ENCODE measurements around the gene GPS2. TPM values are rescaled to one million over a fixed set of nuclear protein-coding genes. Genes with fewer than 3 reads are reported as not detected.

GPS2 gene, protein sequence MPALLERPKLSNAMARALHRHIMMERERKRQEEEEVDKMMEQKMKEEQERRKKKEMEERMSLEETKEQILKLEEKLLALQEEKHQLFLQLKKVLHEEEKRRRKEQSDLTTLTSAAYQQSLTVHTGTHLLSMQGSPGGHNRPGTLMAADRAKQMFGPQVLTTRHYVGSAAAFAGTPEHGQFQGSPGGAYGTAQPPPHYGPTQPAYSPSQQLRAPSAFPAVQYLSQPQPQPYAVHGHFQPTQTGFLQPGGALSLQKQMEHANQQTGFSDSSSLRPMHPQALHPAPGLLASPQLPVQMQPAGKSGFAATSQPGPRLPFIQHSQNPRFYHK
- total RNA-seq = 10 to 100 TPM; 35.1 to 61.1 (median 52.0) TPM

DNA sequence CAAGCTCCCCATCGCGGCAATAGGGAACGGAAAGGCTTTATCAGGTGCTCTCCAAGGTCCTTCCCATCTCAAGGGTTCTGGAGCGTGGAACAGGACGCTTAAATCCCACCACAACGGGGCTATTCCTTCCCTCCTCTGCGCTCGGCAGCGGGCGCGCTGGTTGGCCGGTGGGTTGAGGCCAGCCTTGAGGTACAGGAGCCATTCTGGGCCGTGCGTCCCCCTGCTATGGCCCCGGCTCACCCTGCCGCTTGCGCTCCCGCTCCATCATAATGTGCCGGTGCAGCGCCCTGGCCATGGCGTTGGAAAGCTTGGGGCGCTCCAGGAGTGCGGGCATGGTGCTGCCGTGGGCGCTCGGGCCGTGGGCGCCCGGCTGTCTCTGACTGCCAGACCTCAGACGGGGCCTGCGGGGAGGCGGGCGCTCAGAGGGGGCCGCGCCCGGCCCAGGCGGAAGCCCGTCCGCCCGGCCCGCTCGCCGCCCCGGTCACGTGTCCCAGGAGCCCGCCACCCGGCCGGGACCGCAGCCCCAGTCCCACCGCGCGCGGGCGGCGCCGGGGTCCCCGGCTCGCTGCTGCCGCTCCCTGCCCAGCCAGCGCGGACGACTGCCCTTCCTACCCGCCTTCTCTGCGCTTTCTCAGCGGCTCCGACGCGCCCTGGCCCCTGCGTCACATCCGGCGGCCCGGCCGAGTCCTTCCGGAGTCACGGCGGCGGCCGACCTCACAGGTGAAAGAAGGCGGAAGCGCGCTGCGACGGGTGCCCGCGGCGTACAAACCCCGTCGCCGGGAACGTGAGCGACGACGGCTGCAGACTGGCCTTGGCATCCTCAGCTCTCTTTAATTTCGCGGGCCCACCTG is at the start of gene GPS2:
TSS of gene GPS2 (minus strand) at position 642 of the 851 bp plus-strand sequence. CDS start at position 334, 308 bp downstream.
- Histone ChIP-seq H3K4me3 (peak within 1 kb of the TSS; percentile 71 to 97 (median 89)), H3K4me1 (replicated peaks in 1 of 2) (peaks cover 13 to 14% of the 10 kb centered on the region in 2 donors), H3K27ac (peak within 1 kb of the TSS; percentile 91 to 96)
- in situ Hi-C loops (cut with MboI; ENCODE audit: low pct_unique_long_range_greater_than_20kb in 2 of 9, low sequenced_read_pairs in 9 of 9, unreplicated experiment in 9 of 9) = no loop called here
- WGBS, 10 experiments = 0 to 8% (median 2%) methylated on average over 2 to 36 of the region's 95 CpGs; no CpG with 5 or more reads in 3 of the 10 experiments
- peak; percentile 78 to 91 (median 87) for ATAC-seq (replicated peaks in 6 of 8)

DNA sequence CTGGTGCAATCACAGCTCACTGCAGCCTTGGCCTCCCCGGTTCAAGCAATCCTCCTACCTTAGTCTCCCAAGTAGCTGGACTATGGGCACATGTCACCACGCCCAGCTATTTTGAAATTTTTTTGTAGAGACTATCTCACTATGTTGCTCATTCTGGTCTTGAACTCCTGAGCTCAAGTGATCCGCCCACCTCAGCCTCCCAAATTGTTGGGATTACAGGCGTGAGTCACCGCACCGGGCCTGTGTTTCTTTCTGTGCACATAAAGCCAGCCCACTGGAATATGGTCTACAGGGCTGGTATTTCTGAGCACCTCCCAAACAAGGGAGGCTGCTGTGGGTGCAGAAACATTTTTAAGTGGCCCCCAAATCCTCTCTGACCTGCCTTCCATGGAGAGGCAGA is 48.2 kb upstream of the GPS2 start:
- WGBS, 10 experiments = 11 to 100% (median 93%) methylated on average over 1 to 6 of the region's 6 CpGs; no CpG with 5 or more reads in 2 of the 10 experiments
- Histone ChIP-seq H3K27ac (no peak overlapping the region), H3K4me3 (no peak overlapping the region), H3K4me1 (replicated peaks in 1 of 2) (peaks cover 4 to 5% of the 10 kb centered on the region in 2 donors)
- peak in 2 of 8 experiments; percentile 41 to 67 for ATAC-seq (replicated peaks in 6 of 8)
- in situ Hi-C loops (cut with MboI; ENCODE audit: low pct_unique_long_range_greater_than_20kb in 2 of 9, low sequenced_read_pairs in 9 of 9, unreplicated experiment in 9 of 9) = no loop called here

DNA sequence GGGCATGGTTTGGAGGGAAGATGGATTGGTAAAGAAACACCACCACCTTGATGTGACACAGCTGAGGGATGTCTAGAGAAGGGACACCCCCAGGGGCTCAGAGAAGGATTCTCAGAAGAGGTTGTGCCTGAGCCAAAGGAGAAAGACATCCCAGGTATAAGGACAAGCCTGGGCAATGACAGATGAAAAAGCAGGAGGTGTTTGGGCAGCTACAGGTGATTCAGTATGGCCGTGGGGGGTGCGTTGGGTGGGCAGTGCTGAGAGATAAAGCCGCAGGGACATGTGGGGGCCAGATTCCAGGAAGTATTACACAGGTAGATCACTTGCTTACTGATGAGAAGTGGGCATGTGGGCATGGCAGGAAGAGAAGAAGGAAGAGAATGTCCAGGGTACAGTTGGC is 46.7 kb upstream of the GPS2 start:
- Histone ChIP-seq H3K4me3 (no peak overlapping the region), H3K4me1 (replicated peaks in 1 of 2) (no peaks in the 10 kb centered on the region), H3K27ac (no peak overlapping the region)
- no peak for ATAC-seq (replicated peaks in 6 of 8)
- WGBS, 10 experiments = 18 to 65% (median 58%) methylated on average over 2 to 3 of the region's 3 CpGs; no CpG with 5 or more reads in 6 of the 10 experiments
- in situ Hi-C loops (cut with MboI; ENCODE audit: low pct_unique_long_range_greater_than_20kb in 2 of 9, low sequenced_read_pairs in 9 of 9, unreplicated experiment in 9 of 9) = no loop called here

DNA sequence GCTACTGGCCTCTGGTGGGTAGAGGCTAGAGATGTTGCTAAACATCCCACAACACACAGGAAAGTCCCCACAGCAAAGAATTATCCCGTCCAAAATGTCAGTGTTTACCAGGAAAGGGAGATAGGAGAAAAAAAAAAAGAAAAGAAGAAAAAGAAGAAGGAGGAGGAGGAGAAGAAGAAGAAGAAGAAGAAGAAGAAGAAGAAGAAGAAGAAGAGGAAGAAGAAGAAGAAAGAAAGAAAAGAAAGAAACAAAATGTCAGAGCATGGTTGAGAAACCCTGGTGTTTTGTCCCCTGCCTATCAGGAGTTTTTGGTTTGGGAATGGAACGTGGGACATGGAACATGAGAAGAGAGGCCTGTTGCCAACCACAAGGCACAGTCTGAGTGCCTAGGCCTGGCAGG is 42.2 kb upstream of the GPS2 start:
- H3K27ac ChIP-seq = no peak overlapping the region
- in situ Hi-C loops (cut with MboI; ENCODE audit: low pct_unique_long_range_greater_than_20kb in 2 of 9, low sequenced_read_pairs in 9 of 9, unreplicated experiment in 9 of 9) = no loop called here
- H3K4me3 ChIP-seq = no peak overlapping the region
- H3K4me1 ChIP-seq (replicated peaks in 1 of 2) = peaks cover 25 to 40% of the 10 kb centered on the region in 2 donors
- 8 to 100% (median 80%) methylated on average over 1 to 2 of the region's 2 CpGs; no CpG with 5 or more reads in 1 of the 10 experiments for WGBS, 10 experiments
- ATAC-seq (replicated peaks in 6 of 8) = no peak

DNA sequence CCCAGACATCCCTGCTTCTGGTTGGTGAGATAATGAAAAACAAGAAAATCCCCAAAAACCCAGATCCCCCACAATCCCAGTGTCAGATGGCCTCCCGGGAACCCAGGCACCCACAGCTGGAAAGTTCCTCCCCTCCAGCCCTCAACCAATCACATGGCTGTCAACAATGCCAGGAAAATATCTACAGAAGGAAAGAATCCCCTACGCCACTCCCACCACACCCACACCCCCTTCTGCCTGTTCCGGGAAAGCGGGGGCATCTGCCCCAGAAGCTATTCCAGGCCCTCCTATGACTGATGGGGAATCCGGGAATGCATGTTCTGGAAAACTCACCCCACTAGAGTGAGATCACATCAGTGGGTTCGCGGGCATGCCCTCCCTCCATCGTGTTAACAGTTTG is 41.6 kb upstream of the GPS2 start:
- Histone ChIP-seq H3K4me3 (no peak overlapping the region), H3K4me1 (replicated peaks in 1 of 2) (peaks cover 25 to 40% of the 10 kb centered on the region in 2 donors), H3K27ac (no peak overlapping the region)
- 40 to 91% (median 83%) methylated on average over 1 to 5 of the region's 8 CpGs; no CpG with 5 or more reads in 7 of the 10 experiments for WGBS, 10 experiments
- no peak for ATAC-seq (replicated peaks in 6 of 8)
- in situ Hi-C loops (cut with MboI; ENCODE audit: low pct_unique_long_range_greater_than_20kb in 2 of 9, low sequenced_read_pairs in 9 of 9, unreplicated experiment in 9 of 9) = no loop called here

DNA sequence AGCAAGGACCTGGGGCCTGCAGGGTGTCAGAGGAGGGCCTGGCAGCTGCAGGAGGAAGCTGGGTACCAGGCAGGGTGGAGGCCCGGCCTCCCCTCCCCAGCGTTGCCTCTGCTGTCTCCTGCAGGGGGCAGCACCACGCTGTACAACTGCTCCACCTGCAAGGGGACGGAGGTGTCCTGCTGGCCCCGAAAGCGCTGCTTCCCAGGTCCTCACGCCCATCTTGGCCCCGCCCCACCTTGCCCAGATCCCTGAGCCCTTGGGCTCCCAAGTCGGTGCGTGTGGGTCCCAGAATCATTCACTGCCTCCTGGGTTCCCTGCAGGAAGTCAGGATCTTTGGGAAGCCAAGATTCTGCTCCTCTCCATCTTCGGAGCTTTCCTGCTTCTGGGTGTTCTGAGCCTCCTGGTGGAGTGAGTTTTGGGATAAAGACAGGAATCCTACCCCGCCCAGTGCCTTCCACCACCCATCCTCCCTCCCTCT is 41.0 kb upstream of the GPS2 start:
- Histone ChIP-seq H3K4me3 (no peak overlapping the region), H3K27ac (no peak overlapping the region), H3K4me1 (replicated peaks in 1 of 2) (peaks cover 25 to 40% of the 10 kb centered on the region in 2 donors)
- ATAC-seq (replicated peaks in 6 of 8) = peak in 5 of 8 experiments; percentile 2 to 46 (median 6)
- in situ Hi-C loops (cut with MboI; ENCODE audit: low pct_unique_long_range_greater_than_20kb in 2 of 9, low sequenced_read_pairs in 9 of 9, unreplicated experiment in 9 of 9) = no loop called here
- 13 to 26% methylated on average over 3 to 6 of the region's 12 CpGs; no CpG with 5 or more reads in 8 of the 10 experiments for WGBS, 10 experiments

DNA sequence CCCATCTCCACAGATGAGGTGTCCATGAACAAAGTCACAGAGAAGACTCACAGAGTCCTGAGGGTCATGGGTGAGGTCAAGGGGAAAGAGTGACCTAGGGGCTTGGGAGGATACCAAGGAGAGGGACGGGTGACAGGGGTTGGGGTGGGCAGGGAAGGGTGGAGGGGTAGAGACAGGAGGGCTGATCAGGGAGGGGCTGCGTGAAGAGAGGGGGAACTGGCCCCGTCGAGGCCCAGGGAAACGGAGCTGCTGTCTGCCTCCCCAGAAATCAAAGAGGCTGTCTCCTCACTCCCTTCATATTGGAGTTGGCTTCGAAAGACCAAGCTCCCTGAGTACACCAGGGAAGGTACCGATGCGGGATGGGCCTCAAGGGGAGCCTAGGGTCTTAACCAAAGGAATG is 40.4 kb upstream of the GPS2 start:
- whole genome bisulfite sequencing, 10 experiments = 20% methylated on average over 2 of the region's 8 CpGs; no CpG with 5 or more reads in 9 of the 10 experiments
- in situ Hi-C loops (cut with MboI; ENCODE audit: low pct_unique_long_range_greater_than_20kb in 2 of 9, low sequenced_read_pairs in 9 of 9, unreplicated experiment in 9 of 9) = no loop called here
- H3K4me3 ChIP-seq = no peak overlapping the region
- H3K27ac ChIP-seq = no peak overlapping the region
- H3K4me1 ChIP-seq (replicated peaks in 1 of 2) = peaks cover 25 to 40% of the 10 kb centered on the region in 2 donors
- ATAC-seq (replicated peaks in 6 of 8) = no peak

DNA sequence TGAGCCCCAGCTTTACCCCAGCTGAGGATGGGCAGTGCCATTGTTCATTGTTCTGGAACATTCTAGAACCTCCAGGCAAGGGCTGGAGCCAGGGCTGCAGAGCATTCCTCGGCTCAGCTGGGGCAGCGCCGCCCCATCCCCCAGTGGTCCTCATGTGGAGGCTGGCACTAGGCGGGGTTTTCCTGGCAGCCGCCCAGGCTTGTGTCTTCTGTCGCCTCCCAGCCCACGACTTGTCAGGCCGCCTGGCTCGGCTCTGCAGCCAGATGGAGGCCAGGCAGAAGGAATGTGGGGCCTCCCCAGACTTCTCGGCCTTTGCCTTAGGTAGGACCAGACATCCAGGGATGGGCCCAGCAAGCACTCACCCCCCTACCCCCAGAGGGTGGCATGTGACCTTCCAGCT is 39.9 kb upstream of the GPS2 start, which contains the start of gene TMEM95:
TSS of gene TMEM95 (plus strand) at position 104 of the 400 bp plus-strand sequence. CDS start at position 153, 49 bp downstream.
- peak in 1 of 8 experiments; percentile 1 for ATAC-seq (replicated peaks in 6 of 8)
- no peak within 1 kb of the TSS for H3K27ac ChIP-seq
- H3K4me1 ChIP-seq (replicated peaks in 1 of 2) = peaks cover 25 to 40% of the 10 kb centered on the region in 2 donors
- peak within 1 kb of the TSS in 2 of 5 donors; percentile 4 to 13 for H3K4me3 ChIP-seq
- in situ Hi-C loops (cut with MboI; ENCODE audit: low pct_unique_long_range_greater_than_20kb in 2 of 9, low sequenced_read_pairs in 9 of 9, unreplicated experiment in 9 of 9) = no loop called here
- 0 to 78% (median 10%) methylated on average over 1 to 7 of the region's 10 CpGs; no CpG with 5 or more reads in 6 of the 10 experiments for WGBS, 10 experiments

DNA sequence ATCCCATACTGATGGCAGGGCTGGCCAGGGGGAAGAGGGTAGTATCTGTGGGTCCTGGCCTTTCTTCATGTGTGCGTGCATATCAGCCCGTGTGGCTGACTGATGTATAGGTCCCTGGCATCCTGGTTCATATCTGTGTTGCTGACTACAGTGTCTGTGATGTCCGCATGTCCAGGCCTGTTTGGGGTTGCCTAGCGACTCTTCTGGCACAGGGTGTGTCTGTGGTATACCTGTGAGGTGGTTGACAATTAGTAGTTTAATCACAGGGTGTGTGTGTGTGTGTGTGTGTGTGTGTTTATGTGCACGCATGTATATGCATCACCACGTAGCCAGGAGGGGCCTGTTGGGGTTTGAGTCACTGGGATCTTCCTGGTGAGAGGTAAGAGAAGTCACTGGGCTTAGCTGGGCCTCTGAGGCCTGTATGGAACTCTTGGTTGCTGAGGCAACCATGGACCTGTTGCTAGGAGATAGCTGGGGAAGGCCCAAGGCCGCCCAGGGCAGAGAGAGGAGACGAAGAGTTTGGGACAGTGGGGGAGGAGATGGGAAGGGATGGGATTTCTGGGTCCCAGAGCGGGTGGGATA is 39.2 kb upstream of the GPS2 start:
- peak in 5 of 8 experiments; percentile 8 to 33 (median 13) for ATAC-seq (replicated peaks in 6 of 8)
- Histone ChIP-seq H3K27ac (no peak overlapping the region), H3K4me1 (replicated peaks in 1 of 2) (peaks cover 31 to 46% of the 10 kb centered on the region in 2 donors)

DNA sequence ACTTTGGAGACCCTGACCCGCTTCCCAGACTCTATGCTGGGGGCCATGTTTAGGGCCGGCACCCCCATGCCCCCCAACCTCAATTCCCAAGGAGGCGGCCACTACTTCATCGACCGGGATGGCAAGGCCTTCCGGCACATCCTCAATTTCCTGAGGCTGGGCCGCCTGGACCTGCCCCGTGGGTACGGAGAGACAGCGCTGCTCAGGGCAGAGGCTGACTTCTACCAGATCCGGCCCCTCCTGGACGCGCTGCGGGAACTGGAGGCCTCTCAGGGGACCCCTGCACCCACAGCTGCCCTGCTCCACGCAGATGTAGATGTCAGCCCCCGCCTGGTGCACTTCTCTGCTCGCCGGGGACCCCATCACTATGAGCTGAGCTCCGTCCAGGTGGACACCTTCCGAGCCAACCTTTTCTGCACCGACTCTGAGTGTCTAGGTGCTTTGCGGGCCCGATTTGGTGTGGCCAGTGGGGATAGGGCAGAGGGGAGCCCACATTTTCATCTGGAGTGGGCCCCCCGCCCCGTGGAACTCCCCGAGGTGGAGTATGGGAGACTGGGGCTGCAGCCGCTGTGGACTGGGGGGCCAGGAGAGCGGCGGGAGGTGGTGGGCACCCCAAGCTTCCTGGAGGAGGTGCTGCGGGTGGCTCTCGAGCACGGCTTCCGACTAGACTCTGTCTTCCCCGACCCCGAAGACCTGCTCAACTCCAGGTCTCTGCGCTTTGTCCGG is 37.9 kb upstream of the GPS2 start:
- ATAC-seq (replicated peaks in 6 of 8) = no peak
- 40 to 100% (median 90%) methylated on average over 1 to 12 of the region's 37 CpGs; no CpG with 5 or more reads in 4 of the 10 experiments for WGBS, 10 experiments
- no peak overlapping the region for H3K27ac ChIP-seq
- in situ Hi-C loops (cut with MboI; ENCODE audit: low pct_unique_long_range_greater_than_20kb in 2 of 9, low sequenced_read_pairs in 9 of 9, unreplicated experiment in 9 of 9) = no loop called here
- peak overlapping the region in 2 of 5 donors; percentile 74 to 78 for H3K4me3 ChIP-seq
- H3K4me1 ChIP-seq (replicated peaks in 1 of 2) = peaks cover 36 to 52% of the 10 kb centered on the region in 2 donors

More for the DNA sequence above, 39.2 kb upstream of the GPS2 start:
- peak overlapping the region in 2 of 5 donors; percentile 4 to 13 for H3K4me3 ChIP-seq
- 20 to 100% (median 67%) methylated on average over 1 to 6 of the region's 9 CpGs; no CpG with 5 or more reads in 3 of the 10 experiments for WGBS, 10 experiments
- in situ Hi-C loops (cut with MboI; ENCODE audit: low pct_unique_long_range_greater_than_20kb in 2 of 9, low sequenced_read_pairs in 9 of 9, unreplicated experiment in 9 of 9) = no loop called here

DNA sequence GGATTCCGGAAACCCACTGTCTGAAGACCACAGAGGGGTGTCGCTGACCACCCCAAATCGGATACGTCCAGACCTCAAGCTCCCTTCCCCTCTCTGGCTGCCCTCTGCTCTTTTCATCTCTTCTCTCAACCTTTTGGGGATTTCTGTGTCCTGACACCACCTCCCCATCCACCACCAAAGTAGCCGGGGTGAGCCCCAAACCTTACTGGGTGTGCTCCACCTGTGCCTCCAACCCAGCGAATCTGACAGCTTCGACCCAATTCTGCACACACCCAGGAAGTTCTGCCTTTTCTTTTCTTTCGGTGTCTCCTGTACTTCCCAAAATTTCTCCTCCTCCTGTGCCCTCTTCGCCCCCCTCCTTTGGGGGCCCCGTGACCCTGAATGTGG is 37.3 kb upstream of the GPS2 start:
- Histone ChIP-seq H3K27ac (peak overlapping the region; percentile 89 to 94), H3K4me3 (peak overlapping the region; percentile 59 to 78 (median 74)), H3K4me1 (replicated peaks in 1 of 2) (peaks cover 36 to 52% of the 10 kb centered on the region in 2 donors)
- in situ Hi-C loops (cut with MboI; ENCODE audit: low pct_unique_long_range_greater_than_20kb in 2 of 9, low sequenced_read_pairs in 9 of 9, unreplicated experiment in 9 of 9) = no loop called here
- ATAC-seq (replicated peaks in 6 of 8) = no peak
- WGBS, 10 experiments = 0 to 61% (median 13%) methylated on average over 1 to 10 of the region's 10 CpGs; no CpG with 5 or more reads in 4 of the 10 experiments
